ENCODE data around the gene DDX11.
"Not testable (repeated sequence)": the region's sequence is repeated elsewhere in the genome, so short reads cannot be mapped to it uniquely, and the experiment has no call there.

Gene DDX11

DNA sequence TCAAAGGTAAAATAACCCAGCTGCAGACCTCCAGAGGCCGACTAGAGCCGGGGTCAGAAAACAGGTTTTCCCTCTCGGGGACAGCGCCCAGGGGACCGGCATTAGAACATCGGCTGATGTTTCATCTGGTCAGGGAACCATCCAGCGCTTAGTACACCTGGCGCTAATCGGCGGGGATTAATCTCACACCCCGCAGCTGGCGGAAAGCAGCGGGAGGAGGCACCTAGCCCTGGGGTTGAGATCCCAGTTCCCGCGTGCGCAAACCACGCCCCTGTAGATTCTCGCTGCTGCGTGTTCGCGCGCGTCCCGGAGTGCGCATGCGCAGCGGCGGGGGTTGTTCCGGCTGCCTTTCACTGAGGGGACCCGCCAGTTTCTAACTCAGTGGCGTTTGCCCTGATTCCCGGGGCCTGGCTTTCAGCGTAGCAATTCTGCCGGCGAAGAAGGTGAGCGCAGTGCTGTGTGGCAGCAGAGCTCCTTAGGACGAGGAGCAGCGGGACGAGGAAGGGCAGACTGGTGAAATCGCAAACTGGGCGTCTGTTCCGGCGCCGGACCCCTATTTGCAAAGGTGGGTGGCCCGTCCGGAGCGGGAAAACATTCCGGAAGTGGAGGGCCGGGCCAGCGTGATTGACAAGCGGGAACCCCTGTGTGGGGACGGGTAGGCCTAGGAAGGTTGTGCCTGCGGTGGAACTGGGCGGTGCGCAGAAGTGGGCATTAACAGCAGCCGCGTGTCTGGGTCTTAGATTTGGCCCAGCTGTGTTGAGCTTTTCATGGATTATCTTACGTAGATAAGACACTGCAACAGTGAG is at the start of gene DDX11:
Gene DDX11, plus strand, starts transcription at position 334 of the 806 bp plus-strand sequence. CDS start 4,534 bp downstream, outside the sequence.
- not testable (repeated sequence) for H3K27me3 ChIP-seq (ENCODE audit: control insufficient read depth in 2 of 2, insufficient read depth in 2 of 2, low read length in 2 of 2); H3K4me1 ChIP-seq (ENCODE audit: control insufficient read depth in 2 of 2, insufficient read depth in 2 of 2, low read length in 2 of 2); H3K9me3 ChIP-seq (ENCODE audit: control insufficient read depth in 2 of 2, low read length in 2 of 2); H3K36me3 ChIP-seq (ENCODE audit: control insufficient read depth in 2 of 2, insufficient read depth in 2 of 2, low read length in 2 of 2)
- Histone ChIP-seq H3K4me3 (ENCODE audit: low read length in 2 of 2) (peak within 1 kb of the TSS; percentile 84 to 89), H3K9ac (ENCODE audit: low read depth in 1 of 2, low read length in 2 of 2) (peak within 1 kb of the TSS; percentile 72 to 76), H3K27ac (ENCODE audit: low read depth in 2 of 2, low read length in 2 of 2) (peak within 1 kb of the TSS; percentile 85 to 90)

DNA sequence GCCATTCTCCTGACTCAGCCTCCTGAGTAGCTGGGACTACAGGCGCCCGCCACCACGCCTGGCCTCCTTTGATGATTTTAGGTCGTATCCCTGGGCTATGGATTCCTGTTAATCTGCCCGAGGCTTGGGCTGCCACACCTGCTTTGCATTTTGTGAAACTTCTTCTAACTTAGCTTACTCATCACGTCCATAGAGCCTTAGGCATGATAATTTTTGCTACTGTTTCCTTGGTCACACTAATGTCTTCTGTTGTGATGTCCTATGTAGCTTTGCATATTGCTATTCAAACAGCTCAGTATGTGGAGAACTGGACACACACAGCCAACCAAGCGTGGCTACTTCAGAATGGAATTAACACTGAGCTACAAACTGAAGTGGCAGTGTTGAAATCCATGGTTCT is 47.5 kb upstream of the DDX11 start:
- H3K4me3 ChIP-seq (ENCODE audit: low read length in 2 of 2), result no peak overlapping the region
- H3K9ac ChIP-seq (ENCODE audit: low read depth in 1 of 2, low read length in 2 of 2), result no peak overlapping the region
- H3K27me3 ChIP-seq (ENCODE audit: control insufficient read depth in 2 of 2, insufficient read depth in 2 of 2, low read length in 2 of 2), result no peaks in the 10 kb centered on the region
- no peaks in the 10 kb centered on the region for H3K36me3 ChIP-seq (ENCODE audit: control insufficient read depth in 2 of 2, insufficient read depth in 2 of 2, low read length in 2 of 2)
- no peaks in the 10 kb centered on the region for H3K4me1 ChIP-seq (ENCODE audit: control insufficient read depth in 2 of 2, insufficient read depth in 2 of 2, low read length in 2 of 2)
- no peak overlapping the region for H3K27ac ChIP-seq (ENCODE audit: low read depth in 2 of 2, low read length in 2 of 2)
- no peaks in the 10 kb centered on the region for H3K9me3 ChIP-seq (ENCODE audit: control insufficient read depth in 2 of 2, low read length in 2 of 2)

- not testable (repeated sequence) for H3K27me3 ChIP-seq (ENCODE audit: control insufficient read depth in 2 of 2, insufficient read depth in 2 of 2, low read length in 2 of 2); H3K4me1 ChIP-seq (ENCODE audit: control insufficient read depth in 2 of 2, insufficient read depth in 2 of 2, low read length in 2 of 2); H3K36me3 ChIP-seq (ENCODE audit: control insufficient read depth in 2 of 2, insufficient read depth in 2 of 2, low read length in 2 of 2)
These were observed 46.7 kb upstream of the DDX11 start for GRCh38 chr12:31027006-31027405.

GRCh38 chr12:31029468-31029867 is 44.2 kb upstream of the DDX11 start:
- H3K36me3 ChIP-seq (ENCODE audit: control insufficient read depth in 2 of 2, insufficient read depth in 2 of 2, low read length in 2 of 2), result no peaks in the 10 kb centered on the region
- no peaks in the 10 kb centered on the region for H3K4me1 ChIP-seq (ENCODE audit: control insufficient read depth in 2 of 2, insufficient read depth in 2 of 2, low read length in 2 of 2)
- no peaks in the 10 kb centered on the region for H3K9me3 ChIP-seq (ENCODE audit: control insufficient read depth in 2 of 2, low read length in 2 of 2)
- H3K4me3 ChIP-seq (ENCODE audit: low read length in 2 of 2), result no peak overlapping the region
- no peaks in the 10 kb centered on the region for H3K27me3 ChIP-seq (ENCODE audit: control insufficient read depth in 2 of 2, insufficient read depth in 2 of 2, low read length in 2 of 2)
- H3K27ac ChIP-seq (ENCODE audit: low read depth in 2 of 2, low read length in 2 of 2), result no peak overlapping the region
- no peak overlapping the region for H3K9ac ChIP-seq (ENCODE audit: low read depth in 1 of 2, low read length in 2 of 2)

More at GRCh38 chr12:31027006-31027405, 46.7 kb upstream of the DDX11 start:
- H3K9ac ChIP-seq (ENCODE audit: low read depth in 1 of 2, low read length in 2 of 2); H3K9me3 ChIP-seq (ENCODE audit: control insufficient read depth in 2 of 2, low read length in 2 of 2); H3K4me3 ChIP-seq (ENCODE audit: low read length in 2 of 2); H3K27ac ChIP-seq (ENCODE audit: low read depth in 2 of 2, low read length in 2 of 2): not testable (repeated sequence)

DNA sequence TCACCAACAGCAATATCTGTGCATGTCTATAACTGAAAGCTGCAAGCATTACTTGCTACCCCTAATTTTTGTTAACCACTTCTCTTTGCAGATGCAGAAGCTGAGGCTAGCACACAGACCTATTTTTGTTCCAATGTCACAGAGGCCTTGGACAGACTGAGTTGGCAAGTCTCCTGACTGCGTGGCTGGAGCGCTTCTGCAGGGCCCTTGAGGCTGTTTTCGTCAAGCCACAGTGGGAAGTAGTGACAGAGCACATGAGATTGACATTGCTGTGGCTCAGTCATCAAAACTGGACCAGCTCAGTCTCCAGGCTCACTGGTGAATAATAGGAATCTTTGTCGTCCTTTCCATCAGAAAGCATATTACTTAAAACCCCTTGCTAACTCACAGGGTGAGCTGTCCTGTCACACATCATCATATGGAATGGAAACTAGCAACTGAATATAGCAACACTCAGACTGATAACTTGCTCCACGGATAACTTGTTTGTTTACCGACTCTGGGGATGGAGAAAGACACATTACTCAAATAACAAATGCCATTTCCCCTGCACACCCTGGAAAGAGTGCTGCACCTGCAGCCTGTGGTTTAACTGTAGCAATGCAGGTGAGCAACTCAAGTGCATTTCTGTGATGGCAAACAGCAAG is 43.6 kb upstream of the DDX11 start:
- H3K27ac ChIP-seq (ENCODE audit: low read depth in 2 of 2, low read length in 2 of 2), result no peak overlapping the region
- no peaks in the 10 kb centered on the region for H3K36me3 ChIP-seq (ENCODE audit: control insufficient read depth in 2 of 2, insufficient read depth in 2 of 2, low read length in 2 of 2)
- no peaks in the 10 kb centered on the region for H3K27me3 ChIP-seq (ENCODE audit: control insufficient read depth in 2 of 2, insufficient read depth in 2 of 2, low read length in 2 of 2)
- no peaks in the 10 kb centered on the region for H3K9me3 ChIP-seq (ENCODE audit: control insufficient read depth in 2 of 2, low read length in 2 of 2)
- H3K4me3 ChIP-seq (ENCODE audit: low read length in 2 of 2), result no peak overlapping the region
- H3K4me1 ChIP-seq (ENCODE audit: control insufficient read depth in 2 of 2, insufficient read depth in 2 of 2, low read length in 2 of 2), result no peaks in the 10 kb centered on the region
- H3K9ac ChIP-seq (ENCODE audit: low read depth in 1 of 2, low read length in 2 of 2), result no peak overlapping the region

DNA sequence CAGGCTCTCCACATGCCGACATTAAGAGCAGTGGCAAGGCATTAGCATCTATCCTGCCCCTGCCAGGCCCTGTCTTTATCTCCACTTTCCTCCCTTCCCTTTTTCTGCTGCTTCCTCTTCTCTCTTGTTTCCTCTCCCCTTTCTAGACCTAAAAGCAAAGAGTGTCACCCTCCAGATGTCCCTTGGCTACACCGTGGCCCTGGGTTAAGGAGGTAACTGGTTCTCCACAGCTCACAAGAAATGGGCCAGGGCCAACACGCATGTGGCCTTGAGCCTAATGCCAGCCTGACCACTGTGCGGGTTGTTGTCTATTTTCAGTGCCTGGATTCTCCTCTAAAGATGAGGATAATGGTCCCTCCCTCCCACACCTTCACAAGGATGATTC is 41.7 kb upstream of the DDX11 start:
- H3K9ac ChIP-seq (ENCODE audit: low read depth in 1 of 2, low read length in 2 of 2), result no peak overlapping the region
- H3K36me3 ChIP-seq (ENCODE audit: control insufficient read depth in 2 of 2, insufficient read depth in 2 of 2, low read length in 2 of 2), result no peaks in the 10 kb centered on the region
- no peak overlapping the region for H3K4me3 ChIP-seq (ENCODE audit: low read length in 2 of 2)
- no peak overlapping the region for H3K27ac ChIP-seq (ENCODE audit: low read depth in 2 of 2, low read length in 2 of 2)
- H3K4me1 ChIP-seq (ENCODE audit: control insufficient read depth in 2 of 2, insufficient read depth in 2 of 2, low read length in 2 of 2), result no peaks in the 10 kb centered on the region
- H3K9me3 ChIP-seq (ENCODE audit: control insufficient read depth in 2 of 2, low read length in 2 of 2), result no peaks in the 10 kb centered on the region
- no peaks in the 10 kb centered on the region for H3K27me3 ChIP-seq (ENCODE audit: control insufficient read depth in 2 of 2, insufficient read depth in 2 of 2, low read length in 2 of 2)

DNA sequence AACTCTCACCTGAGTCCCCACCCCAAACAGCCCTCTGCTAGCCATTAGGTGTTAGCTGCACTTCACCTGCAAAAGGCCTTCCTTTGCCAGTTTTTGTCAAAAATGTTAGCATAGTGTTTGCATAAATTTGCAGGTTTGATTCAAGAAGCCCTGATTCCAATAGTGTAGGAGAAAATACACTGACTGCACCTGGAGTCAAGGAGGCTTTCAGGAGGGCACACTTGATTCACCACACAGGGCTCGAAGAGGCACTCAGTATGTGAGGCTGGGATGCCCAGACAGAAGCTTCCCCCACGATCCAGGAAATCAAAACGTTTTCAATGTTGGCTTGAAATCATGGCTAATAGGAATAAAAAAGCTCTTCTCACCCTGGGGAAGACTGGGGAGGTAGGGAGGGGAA is 40.5 kb upstream of the DDX11 start:
- Histone ChIP-seq H3K4me3 (ENCODE audit: low read length in 2 of 2) (no peak overlapping the region), H3K27me3 (ENCODE audit: control insufficient read depth in 2 of 2, insufficient read depth in 2 of 2, low read length in 2 of 2) (no peaks in the 10 kb centered on the region), H3K4me1 (ENCODE audit: control insufficient read depth in 2 of 2, insufficient read depth in 2 of 2, low read length in 2 of 2) (no peaks in the 10 kb centered on the region), H3K36me3 (ENCODE audit: control insufficient read depth in 2 of 2, insufficient read depth in 2 of 2, low read length in 2 of 2) (no peaks in the 10 kb centered on the region), H3K9me3 (ENCODE audit: control insufficient read depth in 2 of 2, low read length in 2 of 2) (no peaks in the 10 kb centered on the region), H3K9ac (ENCODE audit: low read depth in 1 of 2, low read length in 2 of 2) (no peak overlapping the region), H3K27ac (ENCODE audit: low read depth in 2 of 2, low read length in 2 of 2) (no peak overlapping the region)

GRCh38 chr12:31033681-31034080 is 40.0 kb upstream of the DDX11 start:
- no peaks in the 10 kb centered on the region for H3K27me3 ChIP-seq (ENCODE audit: control insufficient read depth in 2 of 2, insufficient read depth in 2 of 2, low read length in 2 of 2)
- no peak overlapping the region for H3K9ac ChIP-seq (ENCODE audit: low read depth in 1 of 2, low read length in 2 of 2)
- H3K36me3 ChIP-seq (ENCODE audit: control insufficient read depth in 2 of 2, insufficient read depth in 2 of 2, low read length in 2 of 2), result no peaks in the 10 kb centered on the region
- H3K9me3 ChIP-seq (ENCODE audit: control insufficient read depth in 2 of 2, low read length in 2 of 2), result no peaks in the 10 kb centered on the region
- no peaks in the 10 kb centered on the region for H3K4me1 ChIP-seq (ENCODE audit: control insufficient read depth in 2 of 2, insufficient read depth in 2 of 2, low read length in 2 of 2)
- no peak overlapping the region for H3K27ac ChIP-seq (ENCODE audit: low read depth in 2 of 2, low read length in 2 of 2)
- H3K4me3 ChIP-seq (ENCODE audit: low read length in 2 of 2), result no peak overlapping the region

- Histone ChIP-seq H3K27me3 (ENCODE audit: control insufficient read depth in 2 of 2, insufficient read depth in 2 of 2, low read length in 2 of 2) (no peaks in the 10 kb centered on the region), H3K4me1 (ENCODE audit: control insufficient read depth in 2 of 2, insufficient read depth in 2 of 2, low read length in 2 of 2) (no peaks in the 10 kb centered on the region), H3K36me3 (ENCODE audit: control insufficient read depth in 2 of 2, insufficient read depth in 2 of 2, low read length in 2 of 2) (no peaks in the 10 kb centered on the region), H3K9me3 (ENCODE audit: control insufficient read depth in 2 of 2, low read length in 2 of 2) (no peaks in the 10 kb centered on the region), H3K4me3 (ENCODE audit: low read length in 2 of 2) (no peak overlapping the region), H3K9ac (ENCODE audit: low read depth in 1 of 2, low read length in 2 of 2) (no peak overlapping the region), H3K27ac (ENCODE audit: low read depth in 2 of 2, low read length in 2 of 2) (no peak overlapping the region)
These were observed 39.3 kb upstream of the DDX11 start for GRCh38 chr12:31034372-31034771.

GRCh38 chr12:31035226-31035625 is 38.4 kb upstream of the DDX11 start:
- H3K9ac ChIP-seq (ENCODE audit: low read depth in 1 of 2, low read length in 2 of 2), result no peak overlapping the region
- no peaks in the 10 kb centered on the region for H3K4me1 ChIP-seq (ENCODE audit: control insufficient read depth in 2 of 2, insufficient read depth in 2 of 2, low read length in 2 of 2)
- no peaks in the 10 kb centered on the region for H3K27me3 ChIP-seq (ENCODE audit: control insufficient read depth in 2 of 2, insufficient read depth in 2 of 2, low read length in 2 of 2)
- no peaks in the 10 kb centered on the region for H3K36me3 ChIP-seq (ENCODE audit: control insufficient read depth in 2 of 2, insufficient read depth in 2 of 2, low read length in 2 of 2)
- no peak overlapping the region for H3K4me3 ChIP-seq (ENCODE audit: low read length in 2 of 2)
- no peaks in the 10 kb centered on the region for H3K9me3 ChIP-seq (ENCODE audit: control insufficient read depth in 2 of 2, low read length in 2 of 2)
- no peak overlapping the region for H3K27ac ChIP-seq (ENCODE audit: low read depth in 2 of 2, low read length in 2 of 2)
